HG03442 (cell line): ENCODE data around the gene APLP2.

Experiments used
- ATAC-seq: cut with Tn5 transposase; IDR thresholded peaks from one replicate; pipeline ENCODE4 v1.9.1; 2021; ENCODE audit warnings: mild to moderate bottlenecking, moderate library complexity; ENCODE audit not compliant: unreplicated experiment

Gene APLP2

DNA sequence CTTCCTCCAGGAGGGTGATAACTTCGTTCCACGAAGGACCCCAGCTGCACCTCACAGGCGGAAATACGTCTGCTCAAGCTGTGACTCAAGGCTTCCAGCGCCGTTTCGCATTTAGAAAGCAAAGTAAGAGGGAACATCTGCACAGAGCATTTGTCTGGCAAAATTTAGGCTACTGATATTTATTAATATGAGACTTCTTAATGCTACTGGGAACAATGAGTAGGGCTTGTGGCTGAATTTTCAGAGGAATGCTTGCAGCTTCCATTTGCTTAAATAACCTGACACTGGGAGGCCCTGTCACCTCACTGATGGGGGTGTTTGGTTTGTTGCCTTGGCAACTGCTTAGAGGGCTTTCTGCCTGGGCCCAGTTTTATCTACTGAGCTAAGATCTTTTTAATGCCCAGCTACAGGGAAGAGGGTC lies 75.2 kb downstream of the APLP2 start:
- ATAC-seq: no peak

DNA sequence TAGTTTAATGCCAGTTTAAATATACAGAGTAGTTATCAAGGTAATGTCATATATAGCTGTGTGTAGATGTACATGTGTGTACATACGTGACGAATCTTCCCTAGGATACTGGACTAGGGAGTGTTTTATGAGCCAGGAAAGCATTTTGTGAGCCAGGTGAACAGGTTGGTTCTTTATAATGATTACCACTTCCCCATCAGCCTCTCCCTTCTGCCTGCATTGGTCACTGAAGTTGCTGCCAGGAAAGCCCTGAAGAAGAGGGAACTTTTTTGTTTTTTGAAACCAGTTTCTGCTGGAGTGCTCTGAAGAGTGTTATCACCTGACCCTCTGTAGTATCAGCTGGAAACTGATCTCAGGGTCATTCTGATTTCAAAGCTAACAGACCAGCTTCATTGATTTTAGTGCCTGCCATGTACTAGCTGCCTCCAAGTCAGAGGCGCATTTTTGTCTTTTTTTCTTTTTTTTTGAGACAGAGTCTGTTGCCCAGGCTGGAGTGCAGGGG lies 75.7 kb downstream of the APLP2 start:
- no peak for ATAC-seq

DNA sequence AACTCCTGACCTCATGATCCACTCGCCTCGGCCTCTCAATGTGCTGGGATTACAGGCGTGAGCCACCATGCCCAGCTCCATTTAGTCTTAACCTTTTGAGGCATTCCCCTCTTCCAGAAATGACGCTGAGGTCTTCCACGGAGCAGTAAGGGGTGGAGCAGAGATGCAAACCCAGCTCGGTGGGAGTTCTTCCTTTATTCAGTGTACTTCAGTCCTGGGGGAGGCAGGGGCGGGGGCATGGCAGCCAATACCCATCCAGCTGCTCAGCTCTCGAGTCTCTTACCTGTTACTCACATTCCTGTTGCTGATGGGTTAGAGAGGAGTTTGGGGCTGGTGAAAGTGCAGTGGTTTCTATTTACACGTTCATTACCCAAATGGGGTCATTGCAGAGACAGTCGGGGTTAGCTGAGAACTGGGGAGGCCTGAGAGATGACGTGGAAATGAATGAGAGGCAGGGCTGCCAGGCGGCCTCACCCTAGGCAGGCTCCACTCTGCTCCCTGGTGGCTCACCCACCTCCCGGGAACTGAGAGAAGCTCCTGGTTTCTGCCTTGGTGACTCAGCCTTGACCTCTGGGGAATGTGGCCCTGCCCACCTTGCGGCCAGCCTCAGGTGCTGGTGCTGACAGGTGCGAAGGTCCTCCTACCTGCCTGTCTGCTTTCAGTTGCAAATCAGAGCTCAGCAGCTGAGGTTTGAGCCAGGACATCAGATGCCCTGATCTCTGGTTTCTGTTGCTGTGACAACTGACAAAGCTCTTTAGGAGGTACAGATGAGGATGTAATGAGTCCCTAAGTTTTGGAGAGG lies 76.5 kb downstream of the APLP2 start:
- no peak for ATAC-seq

DNA sequence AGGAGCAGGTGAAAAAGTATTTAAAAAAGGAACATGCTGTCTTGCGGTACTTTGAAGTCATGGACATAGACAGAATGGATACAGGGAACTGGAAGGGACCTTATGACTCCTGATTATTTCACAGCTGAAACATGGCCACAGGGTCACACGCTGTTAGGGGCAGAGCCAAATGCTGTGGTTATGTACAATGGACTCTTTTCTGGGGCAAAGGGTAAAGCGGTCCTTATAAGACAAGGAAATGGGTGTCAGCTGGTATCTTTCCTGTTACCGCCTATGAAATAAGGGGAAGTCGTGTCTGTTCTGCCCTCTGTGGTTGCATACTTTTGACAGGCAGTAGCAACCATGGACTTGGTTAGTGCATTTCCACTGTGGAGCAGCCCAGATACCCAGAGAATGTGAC lies 77.1 kb downstream of the APLP2 start:
- no peak for ATAC-seq

DNA sequence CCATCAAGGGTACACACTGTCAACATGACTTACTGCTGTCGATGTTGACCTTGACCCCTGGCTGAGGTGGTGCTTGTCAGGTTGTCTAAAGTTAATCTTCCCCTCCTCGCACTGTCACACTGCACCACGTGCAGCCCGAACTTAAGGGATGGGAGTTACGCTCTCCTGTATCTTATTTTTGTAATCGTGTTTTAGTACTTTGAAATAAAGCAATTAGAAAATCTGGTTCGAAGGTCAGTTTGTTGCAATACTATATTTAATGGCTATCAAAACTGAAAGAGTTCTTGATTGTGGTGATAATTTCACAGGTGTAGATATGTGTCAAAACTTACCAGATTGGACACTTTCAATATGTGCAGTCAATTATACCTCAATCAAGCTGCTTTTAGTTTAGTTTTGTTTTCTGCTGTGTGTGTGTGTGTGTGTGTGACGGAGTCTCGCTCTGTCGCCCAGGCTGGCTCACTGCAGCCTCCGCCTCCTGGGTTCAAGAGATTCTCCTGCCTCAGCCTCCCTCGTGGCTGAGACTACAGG lies 79.2 kb downstream of the APLP2 start:
- no peak for ATAC-seq

DNA sequence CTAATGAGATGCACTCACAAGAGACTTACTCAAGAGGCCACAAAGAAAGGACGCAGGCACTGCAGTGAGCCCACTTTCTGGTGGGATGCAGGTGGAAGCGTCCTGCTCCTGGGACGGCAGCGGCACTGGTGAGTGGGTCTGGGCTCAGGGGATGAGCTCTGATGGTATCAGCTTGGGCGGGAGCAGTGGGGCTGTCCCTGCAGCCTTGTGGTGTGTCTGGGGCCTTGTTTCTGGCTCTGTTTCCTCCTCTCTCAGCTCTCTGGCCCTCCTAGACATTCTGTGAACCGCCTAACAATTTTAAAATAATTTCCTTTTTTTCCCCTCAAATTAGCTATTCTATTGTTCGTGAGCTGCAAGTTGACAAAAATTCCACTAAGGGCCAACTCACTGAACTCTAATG lies 81.1 kb downstream of the APLP2 start:
- peak; percentile 66 for ATAC-seq

DNA sequence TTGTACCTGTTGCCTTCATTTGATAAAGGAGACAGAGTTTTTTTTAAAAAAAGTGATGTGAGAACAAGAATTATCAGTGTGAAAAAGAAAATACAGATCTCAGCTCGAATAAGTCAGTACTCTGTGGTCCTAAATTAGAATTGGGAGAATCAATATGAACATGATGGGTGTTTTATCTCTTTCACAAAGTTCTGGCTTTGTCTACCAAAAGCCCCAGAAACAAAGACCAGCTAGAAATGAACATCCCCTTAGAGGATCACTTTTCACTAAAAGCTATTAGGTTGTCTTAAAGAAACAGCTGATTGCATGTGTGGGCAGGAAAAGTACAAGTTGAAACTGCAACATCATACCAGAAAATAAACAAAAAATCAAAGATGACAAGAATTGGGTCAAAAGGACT lies 81.5 kb downstream of the APLP2 start:
- ATAC-seq: peak; percentile 41

DNA sequence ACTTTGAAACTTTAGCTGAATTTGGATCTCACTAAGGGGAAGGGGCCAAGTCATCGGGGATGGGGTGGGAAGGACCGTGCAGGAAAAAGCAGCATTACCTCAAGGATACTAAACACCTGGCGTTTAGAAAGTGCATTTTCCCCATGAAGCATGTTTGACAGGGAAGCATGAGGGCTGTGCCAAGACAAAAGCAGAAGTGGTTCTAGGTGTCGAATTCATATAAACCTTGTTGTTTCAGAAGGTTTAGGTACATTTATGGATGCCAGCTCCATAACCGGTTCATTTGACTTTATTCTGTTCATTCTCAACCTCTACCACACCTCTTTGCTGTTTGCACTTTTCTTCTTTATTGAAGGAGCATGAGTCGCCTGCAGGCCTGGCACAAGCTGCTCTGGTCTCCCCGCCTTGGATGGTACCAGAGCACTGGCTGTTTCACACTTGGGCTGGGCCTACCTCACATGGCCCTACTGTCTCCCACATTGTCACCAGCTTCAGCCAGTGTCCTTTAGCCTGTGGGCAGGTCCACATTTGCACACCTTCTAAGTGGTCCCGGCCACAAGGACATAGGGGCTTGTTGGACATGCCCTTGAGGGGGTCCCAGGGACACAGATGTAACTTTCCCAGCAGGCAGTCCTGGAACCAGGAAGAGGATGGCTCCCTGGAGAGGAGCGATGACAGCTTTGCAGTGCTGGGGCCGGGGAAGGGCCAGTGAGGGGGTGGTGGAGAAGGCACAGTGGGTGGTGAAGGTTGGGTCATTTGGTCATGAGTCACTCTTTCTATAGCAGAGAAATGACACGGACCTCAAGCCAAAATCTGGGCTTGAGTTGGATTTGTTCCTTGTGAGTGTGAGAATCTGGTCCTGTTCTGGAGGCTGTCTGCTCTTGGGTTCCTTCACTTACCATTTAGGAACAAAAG lies 86.7 kb downstream of the APLP2 start:
- no peak for ATAC-seq

DNA sequence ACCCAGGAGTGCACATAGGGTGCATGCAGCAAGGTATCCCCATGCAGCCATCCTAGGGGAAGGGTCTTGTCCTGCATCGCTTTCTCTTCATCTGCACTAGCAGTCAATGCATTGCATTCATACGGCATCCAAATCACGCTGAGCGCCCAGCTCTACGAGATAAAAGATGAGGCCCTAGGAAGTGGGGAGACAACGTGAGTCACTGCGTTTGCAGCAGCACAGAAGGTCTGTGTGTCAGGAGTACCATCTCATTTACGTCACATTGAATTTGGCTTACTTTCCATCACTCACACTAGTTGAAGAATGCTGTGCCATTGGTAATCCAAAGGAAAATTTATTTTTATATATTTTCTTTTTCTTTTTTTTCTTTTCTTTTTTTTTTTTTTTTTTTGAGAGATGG lies 87.4 kb downstream of the APLP2 start:
- ATAC-seq: no peak

DNA sequence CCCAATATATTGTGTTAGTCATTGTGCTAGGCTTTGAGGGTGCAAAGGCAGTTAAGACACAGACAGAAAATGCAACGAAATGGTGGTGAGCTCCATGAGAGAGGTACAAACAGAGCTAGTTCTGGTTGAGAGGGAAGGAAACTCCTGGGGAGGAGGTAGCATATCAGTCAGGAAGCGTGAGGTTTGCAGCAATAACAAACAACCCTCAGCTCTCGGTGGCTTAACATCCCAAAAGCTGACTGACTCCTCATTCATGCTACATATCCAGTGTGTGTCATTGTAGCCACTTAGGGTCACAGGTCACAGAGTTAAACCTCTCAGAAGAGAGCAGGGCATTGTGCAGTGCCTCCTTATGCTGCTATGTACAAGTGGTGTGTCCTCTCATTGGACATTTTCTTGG lies 88.1 kb downstream of the APLP2 start:
- no peak for ATAC-seq

DNA sequence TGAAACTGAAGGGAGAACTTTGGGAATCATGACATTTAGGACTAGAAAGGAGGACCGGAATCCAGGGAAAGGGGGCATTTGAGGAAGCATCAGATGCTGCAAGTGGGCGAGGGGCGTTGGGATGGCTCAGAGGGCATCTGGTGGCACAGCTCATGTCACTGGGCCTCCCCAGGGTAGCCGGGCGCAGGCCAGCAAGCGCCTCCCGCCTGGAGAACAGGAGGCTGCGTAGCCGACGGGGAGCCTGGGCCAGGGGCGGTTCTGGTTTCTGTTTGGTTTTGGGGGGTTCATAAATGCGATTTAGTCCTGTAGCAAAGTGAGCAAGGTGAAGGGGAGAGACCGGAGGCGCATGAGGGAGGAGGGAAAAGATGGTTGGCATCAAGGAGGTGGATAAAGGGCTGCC lies 89.4 kb downstream of the APLP2 start:
- ATAC-seq: no peak

DNA sequence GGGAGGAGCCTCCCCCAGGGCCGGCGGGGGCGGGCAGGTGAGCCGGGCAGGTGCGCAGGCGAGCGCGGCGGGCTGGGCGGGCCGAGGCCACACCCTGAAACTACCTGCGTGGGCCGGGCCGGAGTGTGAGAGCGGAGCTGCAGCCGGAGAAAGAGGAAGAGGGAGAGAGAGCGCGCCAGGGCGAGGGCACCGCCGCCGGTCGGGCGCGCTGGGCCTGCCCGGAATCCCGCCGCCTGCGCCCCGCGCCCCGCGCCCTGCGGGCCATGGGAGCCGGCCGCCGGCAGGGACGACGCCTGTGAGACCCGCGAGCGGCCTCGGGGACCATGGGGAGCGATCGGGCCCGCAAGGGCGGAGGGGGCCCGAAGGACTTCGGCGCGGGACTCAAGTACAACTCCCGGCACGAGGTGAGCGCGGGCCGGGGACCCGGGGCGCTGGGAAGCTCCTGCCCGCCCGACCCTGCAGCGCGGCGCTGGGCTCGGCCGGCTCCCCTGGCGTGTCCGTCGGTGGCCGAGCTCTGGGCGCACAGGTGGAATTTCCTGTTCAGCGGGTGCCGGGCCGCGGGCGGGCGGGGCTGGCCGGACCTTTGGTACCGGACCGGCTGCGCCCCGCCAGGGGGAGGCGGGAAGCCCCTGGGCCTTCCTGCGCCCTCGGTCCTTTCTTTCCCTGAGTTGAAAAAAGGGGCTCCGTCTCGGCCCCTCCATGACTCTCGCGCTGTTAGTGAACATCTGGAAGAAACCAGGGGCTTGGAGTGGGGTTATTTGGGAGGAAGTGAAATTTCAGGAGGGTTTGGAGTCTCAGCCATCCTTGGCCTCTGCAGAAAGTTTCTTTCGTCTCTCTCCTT lies 90.2 kb downstream of the APLP2 start, which contains the start of gene ST14:
TSS of gene ST14 (plus strand) at position 126 of the 841 bp plus-strand sequence. CDS start at position 324, 198 bp downstream.
- no peak for ATAC-seq

DNA sequence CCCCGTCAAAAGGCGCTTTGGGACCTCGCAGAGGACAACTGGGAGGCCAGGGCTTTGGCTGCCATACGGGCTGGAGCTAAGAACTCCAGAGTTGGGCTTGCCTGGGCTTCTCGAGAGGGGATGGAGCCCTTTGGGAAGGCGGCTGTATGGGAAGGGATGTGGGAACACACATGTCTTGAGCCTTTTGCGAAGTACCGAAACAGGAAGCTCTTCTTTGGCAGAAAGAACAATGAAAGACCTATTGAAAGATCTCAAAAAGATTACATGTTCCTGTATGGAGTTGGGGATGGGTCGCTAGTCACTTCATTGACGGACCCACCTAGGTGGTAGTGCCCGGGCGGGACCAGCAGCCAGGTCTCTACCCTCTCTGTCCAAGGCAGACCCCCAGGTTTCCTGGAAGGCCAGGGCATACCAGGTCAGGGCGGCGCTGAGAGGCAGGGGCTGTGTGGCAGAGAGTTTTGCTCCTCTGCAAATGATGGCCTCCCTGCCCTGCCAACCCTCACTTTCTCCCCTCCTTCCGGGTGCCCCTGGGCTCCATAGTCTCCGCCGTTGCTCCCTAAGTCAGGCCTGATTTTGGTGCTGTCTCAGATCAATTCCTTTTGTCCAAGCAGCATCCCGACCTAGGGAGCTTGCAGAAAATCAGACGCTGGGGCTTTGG lies 90.9 kb downstream of the APLP2 start:
- ATAC-seq: no peak

DNA sequence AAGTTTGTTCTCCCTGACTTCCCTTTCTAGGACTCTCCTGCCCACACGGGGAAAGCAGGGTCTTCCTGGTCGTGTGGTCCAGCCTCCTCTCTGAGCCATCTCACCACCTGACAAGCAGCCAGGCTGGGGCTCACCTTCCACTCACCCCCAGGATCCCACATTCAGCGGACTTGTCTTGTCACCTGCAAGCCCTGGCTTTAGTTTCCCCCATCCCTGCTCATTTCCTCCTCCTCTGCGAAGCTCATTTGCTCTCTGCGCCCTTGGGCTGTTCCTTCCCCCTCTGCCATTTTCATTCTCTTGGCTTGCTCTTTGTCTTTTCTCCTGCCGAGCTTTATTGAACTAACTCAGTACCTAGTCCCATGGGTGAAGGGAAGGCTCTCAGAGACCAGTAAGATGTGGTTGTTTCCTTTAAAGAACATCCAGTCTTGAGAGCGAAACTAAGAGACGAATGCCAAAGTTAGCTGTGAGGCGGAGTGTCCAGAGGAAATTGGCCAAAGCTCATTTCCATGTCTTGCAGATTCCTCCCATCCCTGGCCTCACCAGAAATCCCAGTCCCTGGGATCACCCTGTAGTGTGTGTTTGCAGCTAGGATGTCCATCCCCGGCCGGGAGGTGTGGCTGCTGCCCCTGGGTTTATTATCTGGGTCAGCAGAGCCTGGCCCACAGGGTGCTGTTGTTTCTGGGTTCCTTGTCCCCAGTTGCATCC lies 91.9 kb downstream of the APLP2 start:
- ATAC-seq: no peak

DNA sequence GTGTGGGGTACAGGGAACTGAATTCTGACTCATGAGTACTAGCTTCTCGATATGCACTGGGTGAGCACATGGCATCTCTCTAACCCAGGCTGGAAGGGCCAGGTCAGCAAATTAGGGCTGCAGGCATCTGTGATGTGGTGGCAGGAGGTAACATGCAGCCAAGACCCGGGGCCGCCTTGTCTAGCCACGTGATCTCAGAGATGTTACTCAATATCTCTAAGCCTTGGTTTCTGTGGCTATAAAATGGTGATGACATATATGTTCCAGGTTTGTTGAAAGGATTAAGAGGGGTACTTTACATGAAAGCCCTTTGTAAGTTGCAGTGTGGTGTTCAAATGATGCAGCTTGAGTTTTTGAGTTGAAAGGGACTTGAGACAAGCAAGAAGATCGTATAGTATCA lies 93.0 kb downstream of the APLP2 start:
- ATAC-seq: no peak

DNA sequence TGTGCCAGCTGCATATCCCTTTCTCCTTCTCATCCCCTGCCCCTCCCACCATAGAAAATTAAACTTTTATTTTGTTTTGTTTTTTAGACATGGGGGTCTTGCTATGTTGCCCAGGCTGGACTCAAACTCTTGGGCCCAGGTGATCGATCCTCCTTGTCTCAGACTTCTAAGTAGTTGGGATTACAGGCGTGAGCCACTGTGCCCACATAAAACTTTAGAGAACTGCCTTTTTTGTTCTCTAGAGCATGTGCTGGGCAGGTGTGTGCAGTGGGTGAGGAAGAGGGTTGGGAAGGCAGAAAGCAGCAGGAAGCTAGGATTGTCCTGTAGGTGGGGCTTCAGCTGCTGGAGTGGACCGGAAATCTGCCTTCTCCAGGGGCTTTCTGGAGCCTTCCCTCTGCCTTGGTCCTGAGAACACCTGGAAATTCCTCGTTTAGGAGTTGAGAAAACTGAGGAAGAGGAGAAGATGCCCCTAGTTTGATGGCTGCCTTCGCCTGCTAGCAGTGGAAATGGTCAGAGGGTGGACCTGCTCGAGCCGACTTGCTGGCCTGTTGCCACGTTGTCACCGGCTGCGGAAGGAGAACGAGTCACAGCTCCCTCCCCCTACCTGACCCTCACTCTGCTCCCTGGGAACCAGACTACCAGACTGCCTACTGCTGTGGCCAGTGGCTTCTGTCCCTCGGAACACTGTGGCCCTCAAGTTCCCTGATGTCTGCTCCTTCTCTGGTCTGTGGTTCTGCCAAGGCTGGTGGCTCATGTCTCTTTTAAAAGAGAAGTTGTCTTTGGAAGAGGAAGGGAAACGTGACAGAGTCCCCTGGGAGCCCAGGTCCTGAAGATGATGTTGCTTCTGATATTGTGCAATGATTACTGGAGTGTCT lies 93.9 kb downstream of the APLP2 start:
- ATAC-seq: no peak

DNA sequence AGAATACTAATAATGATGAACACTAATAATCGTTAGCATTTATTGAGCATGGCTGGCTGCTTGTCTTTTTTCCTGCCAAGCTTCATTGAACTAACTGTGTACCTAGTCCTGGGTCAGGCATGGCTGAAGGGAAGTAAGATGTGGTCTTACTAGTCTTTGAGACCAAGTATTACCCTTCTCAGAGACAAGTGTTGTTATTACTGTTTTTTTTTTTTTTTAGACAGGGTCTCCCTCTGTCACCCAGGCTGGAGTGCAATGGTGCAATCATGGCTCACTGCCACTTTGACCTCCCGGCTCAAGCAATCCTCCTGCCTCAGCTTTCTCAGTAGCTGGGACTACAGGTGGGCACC lies 94.5 kb downstream of the APLP2 start:
- ATAC-seq: no peak

DNA sequence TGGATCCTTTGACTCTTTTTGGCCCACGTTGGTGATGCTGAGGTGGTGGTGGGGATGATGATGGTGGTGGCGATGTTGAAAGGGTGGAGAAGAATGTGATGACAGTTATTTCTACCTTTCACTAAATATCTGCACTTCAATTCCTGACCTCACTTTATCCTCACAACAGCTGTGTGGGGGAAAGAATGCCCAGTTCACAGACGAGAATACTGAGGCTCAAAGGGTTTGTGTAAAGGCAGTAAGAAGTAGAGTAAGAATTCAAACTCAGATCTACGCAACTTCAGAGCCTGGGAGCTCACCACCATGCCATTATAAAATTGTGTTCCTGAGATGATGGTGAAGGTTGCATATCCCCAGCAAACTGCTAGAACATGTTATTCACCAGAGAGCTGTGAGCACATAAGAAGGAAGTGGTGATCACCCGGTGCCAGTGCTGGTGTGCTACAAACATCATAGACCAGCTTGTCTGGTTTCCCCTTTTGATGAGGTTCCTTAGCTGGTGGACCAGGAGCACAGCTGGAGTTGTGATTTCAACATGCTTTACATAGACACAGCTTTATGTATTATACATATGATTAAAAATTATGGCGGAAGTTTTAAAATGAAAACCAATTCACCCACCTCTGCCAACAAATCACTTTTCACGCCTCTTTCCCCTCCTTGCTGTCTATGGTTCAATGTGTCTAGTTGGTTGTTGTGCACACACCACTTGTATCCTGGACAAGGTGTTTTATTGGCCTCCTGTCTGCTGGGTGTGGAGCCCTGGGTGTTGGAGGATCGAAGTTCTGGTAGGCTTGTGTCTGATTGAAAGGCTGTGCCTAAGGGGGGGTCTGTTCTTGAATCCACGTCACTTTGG lies 96.1 kb downstream of the APLP2 start:
- no peak for ATAC-seq
